NB4 (cell line): ENCODE measurements around the gene ADCY2.

Experiments
- MYC ChIP-seq: IDR thresholded peaks from 2 replicates; pipeline ENCODE4 v1.6.1; 2011; ENCODE audit warnings: low read depth, low read length
- POLR2A ChIP-seq: IDR thresholded peaks from 2 replicates; pipeline ENCODE4 v1.6.1; 2011; ENCODE audit warnings: mild to moderate bottlenecking; ENCODE audit not compliant: insufficient read length; ENCODE audit errors: extremely low read depth
- TF ChIP-seq, protein P1 (sequence below): IDR thresholded peaks from one replicate; pipeline ENCODE4 v1.5.1; 2012; ENCODE audit warnings: low read depth, low read length

GRCh38 chr5:7500256-7500655 lies 104.3 kb downstream of the ADCY2 start:
- TF ChIP-seq, protein P1, sequence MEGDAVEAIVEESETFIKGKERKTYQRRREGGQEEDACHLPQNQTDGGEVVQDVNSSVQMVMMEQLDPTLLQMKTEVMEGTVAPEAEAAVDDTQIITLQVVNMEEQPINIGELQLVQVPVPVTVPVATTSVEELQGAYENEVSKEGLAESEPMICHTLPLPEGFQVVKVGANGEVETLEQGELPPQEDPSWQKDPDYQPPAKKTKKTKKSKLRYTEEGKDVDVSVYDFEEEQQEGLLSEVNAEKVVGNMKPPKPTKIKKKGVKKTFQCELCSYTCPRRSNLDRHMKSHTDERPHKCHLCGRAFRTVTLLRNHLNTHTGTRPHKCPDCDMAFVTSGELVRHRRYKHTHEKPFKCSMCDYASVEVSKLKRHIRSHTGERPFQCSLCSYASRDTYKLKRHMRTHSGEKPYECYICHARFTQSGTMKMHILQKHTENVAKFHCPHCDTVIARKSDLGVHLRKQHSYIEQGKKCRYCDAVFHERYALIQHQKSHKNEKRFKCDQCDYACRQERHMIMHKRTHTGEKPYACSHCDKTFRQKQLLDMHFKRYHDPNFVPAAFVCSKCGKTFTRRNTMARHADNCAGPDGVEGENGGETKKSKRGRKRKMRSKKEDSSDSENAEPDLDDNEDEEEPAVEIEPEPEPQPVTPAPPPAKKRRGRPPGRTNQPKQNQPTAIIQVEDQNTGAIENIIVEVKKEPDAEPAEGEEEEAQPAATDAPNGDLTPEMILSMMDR = no peak
- TF ChIP-seq POLR2A = no peak
- no peak for TF ChIP-seq MYC
